HepG2 (cell line): ENCODE results near the gene PTPN3. TPM values are rescaled to one million over a fixed set of nuclear protein-coding genes. Genes with fewer than 3 reads are reported as not detected.

Source experiments
- ATAC-seq: fragments of 200-7000 bp; cut with Tn5 transposase; 3 replicates; pipeline ENCODE4 v1.9.1; 2020; ENCODE audit warnings: mild to moderate bottlenecking, moderate library complexity
- BruUV-seq: library from RNA; stranded (reverse); fragments of 400-500 nt; replicated peaks from 2 replicates; lab custom pipeline; 2021; lab: Mats Ljungman, UMichigan
- CTCF ChIA-PET: fragments of 300-600 bp; formaldehyde crosslinking; extraction: SDS; loops from one replicate; lab custom pipeline; 2021; ENCODE audit warnings: low total read pairs, inconsistent platforms, low intra/inter-chr PET ratio; lab: Yijun Ruan, JAX
- POLR2A ChIA-PET: fragments of 350-600 bp; sonication (Branson Sonifier 250); formaldehyde crosslinking; loops from one replicate; lab custom pipeline; 2020; ENCODE audit warnings: antibody characterized with exemption, inconsistent platforms; lab: Yijun Ruan, JAX
- DNase-seq: peaks from one replicate; pipeline ENCODE4 v3.0.0-alpha.2; 2015; ENCODE audit warnings: low spot score
- FAIRE-seq: peaks from 3 replicates; lab custom pipeline; 2011; peaks lifted over from hg19 to GRCh38; lab: Jason Lieb, UNC
- H2AFZ ChIP-seq: one replicate; pipeline ENCODE4 v1.6.1; 2011; ENCODE audit warnings: low read length, inconsistent platforms
- H3K27ac ChIP-seq: fragments of 300-600 bp; 3 replicates; pipeline ENCODE4 v1.8.0; 2011; ENCODE audit warnings: mixed run types, mild to moderate bottlenecking, mixed read lengths, low read length, inconsistent platforms; ENCODE audit not compliant: insufficient read depth; ENCODE audit errors: extremely low read length
- H3K27me3 ChIP-seq, 2 experiments: fragments of 200-600 bp in 1 of 2; 2 replicates in 1 of 2; 3 replicates in 1 of 2; pipeline versions ENCODE4 v1.6.0 to v1.8.0; 2011; ENCODE audit warnings: low read length in 2 of 2, mild to moderate bottlenecking in 2 of 2, moderate library complexity in 2 of 2, inconsistent platforms in 1 of 2; ENCODE audit not compliant: insufficient read depth in 2 of 2, control insufficient read depth in 1 of 2
- H3K36me3 ChIP-seq, 2 experiments: fragments of 200-600 bp in 1 of 2; replicated peaks in 1 of 2; 2 replicates in 1 of 2; 3 replicates in 1 of 2; pipeline versions ENCODE4 v1.5.1 to v1.8.0; 2011; ENCODE audit warnings: low read length in 2 of 2, inconsistent platforms in 1 of 2; ENCODE audit not compliant: insufficient read depth in 2 of 2, control insufficient read depth in 1 of 2
- H3K4me1 ChIP-seq: 2 replicates; pipeline ENCODE4 v1.5.1; 2012; ENCODE audit warnings: low read length, inconsistent platforms; ENCODE audit not compliant: insufficient read depth
- H3K4me2 ChIP-seq: 2 replicates; pipeline ENCODE4 v1.6.0; 2011; ENCODE audit warnings: low read depth, low read length, inconsistent platforms
- H3K4me3 ChIP-seq, 3 experiments: fragments of 200-600 bp in 1 of 3; sonication (generic), shearing (Covaris generic) in 1 of 3; replicated peaks in 1 of 3; 2 replicates each; pipeline ENCODE4 v1.5.1; 2011 to 2016; ENCODE audit warnings: low read length in 3 of 3, inconsistent platforms in 2 of 3, low read depth in 2 of 3, mild to moderate bottlenecking in 2 of 3, control low read depth in 1 of 3, mixed read lengths in 1 of 3; ENCODE audit not compliant: insufficient read depth in 1 of 3
- H3K79me2 ChIP-seq: one replicate; pipeline ENCODE4 v1.6.1; 2011; ENCODE audit warnings: low read length, inconsistent platforms; ENCODE audit not compliant: insufficient read depth
- H3K9ac ChIP-seq: 2 replicates; pipeline ENCODE4 v1.6.0; 2011; ENCODE audit warnings: mild to moderate bottlenecking, low read depth, low read length, inconsistent platforms; ENCODE audit not compliant: insufficient read depth
- H3K9me3 ChIP-seq: 2 replicates; pipeline ENCODE4 v1.5.1; 2012; ENCODE audit warnings: mild to moderate bottlenecking, low read length
- H4K20me1 ChIP-seq: 2 replicates; pipeline ENCODE4 v1.6.0; 2011; ENCODE audit warnings: inconsistent platforms, mild to moderate bottlenecking, low read length, moderate library complexity; ENCODE audit not compliant: insufficient read depth
- ARID3A ChIP-seq: IDR thresholded peaks from 2 replicates; pipeline ENCODE4 v1.6.1; 2012; ENCODE audit warnings: low read depth, low read length, improper control_type of control experiment
- BATF2 ChIP-seq: sonication (generic); formaldehyde crosslinking; IDR thresholded peaks from 2 replicates; pipeline ENCODE4 v1.8.0; 2022; ENCODE audit warnings: mild to moderate bottlenecking, missing genetic modification reagents, moderate library complexity
- HOXA3 ChIP-seq: sonication (generic); formaldehyde crosslinking; IDR thresholded peaks from 2 replicates; pipeline ENCODE4 v1.5.0; 2020; ENCODE audit warnings: missing genetic modification reagents
- RFXANK ChIP-seq: IDR thresholded peaks from 2 replicates; pipeline ENCODE4 v1.6.1; 2016
- WGBS: methylation state at CpG from one replicate; pipeline ENCODE4 v1.1.6; 2017; ENCODE audit warnings: low lambda C conversion rate; 5-methylcytosine and 5-hydroxymethylcytosine counted together
- in situ Hi-C: cut with HindIII; loops from 2 replicates; pipeline ENCODE4 v1.10.0; 2017; ENCODE audit warnings: low pct_unique_long_range_greater_than_20kb; ENCODE audit not compliant: extremely low pct_ligation_motif_present
- intact Hi-C: fragments of 100-400 bp; cut with micrococcal nuclease; formaldehyde crosslinking; loops from one replicate; pipeline ENCODE4 v1.10.0; 2022; ENCODE audit not compliant: unreplicated experiment
- polyA plus RNA-seq, 8 experiments: library from polyadenylated mRNA; depleted of rRNA in 3 of 8; stranded (reverse) in 7 of 8; unstranded in 1 of 8; fragments of >200 nt; fragmentation: Illumina TruSeq in 4 of 8; extraction: Trizol in 4 of 8; gene quantifications; 2 replicates each; pipeline versions ENCODE4 v1.2.1 to v1.2.3, GENCODE V29; 2011 to 2016; ENCODE audit warnings: low read depth in 4 of 8, missing spikeins in 1 of 8, mixed read lengths in 1 of 8; ENCODE audit not compliant: insufficient read depth in 1 of 8
- total RNA-seq, 5 experiments: library from RNA; depleted of rRNA; stranded (reverse); fragments of >200 nt; fragmentation: Illumina TruSeq; extraction: Trizol; gene quantifications; 2 replicates each; pipeline ENCODE4 v1.2.3, GENCODE V29; 2016; ENCODE audit warnings: low read depth in 1 of 5

PTPN3 gene
- total and polyA plus RNA-seq, 2 of the 13 experiments (the other 11 are each of a cell fraction or from before 2014, with no cell fraction given), result 5.6 to 20.5 TPM

GRCh38 chr9:109441296-109441695 lies 56.8 kb downstream of the PTPN3 start:
- no peaks in the 10 kb centered on the region for H4K20me1 ChIP-seq
- FAIRE-seq (peak; percentile 49), DNase-seq (peak; percentile 15)
- no peak overlapping the region for H3K9ac ChIP-seq
- peaks cover 16% of the 10 kb centered on the region for H3K4me1 ChIP-seq
- intact Hi-C loops, result no loop called here
- POLR2A ChIA-PET, result interaction anchor here (1.0 to 1.2 kb wide), 2 partner anchors 29 to 36 kb away, joined by 3 read pairs; no protein-coding TSS in a partner anchor
- WGBS, result 49% methylated on average over 3 of the region's 3 CpGs
- TF ChIP-seq ARID3A (0 out of 2 replicates have a peak, but pooled peaks have one; percentile 1), BATF2 (CRISPR knock-in tag) (no peak), HOXA3 (CRISPR knock-in tag) (no peak), RFXANK (CRISPR knock-in tag) (no peak)
- TF ChIP-seq, all 625 proteins: peak for 1
- Histone ChIP-seq H3K27ac (peak overlapping the region; percentile 54), H3K36me3 (peaks cover 3 to 4% of the 10 kb centered on the region in 2 experiments; a peak in 1 of 5 replicates), H3K27me3 (no peaks in the 10 kb centered on the region), H3K79me2 (no peaks in the 10 kb centered on the region), H3K9me3 (no peaks in the 10 kb centered on the region), H3K4me2 (no peak overlapping the region), H2AFZ (no peak overlapping the region), H3K4me3 (no peak overlapping the region)
- peak; percentile 80 for ATAC-seq
- in situ Hi-C loops, result loop anchor here (5.0 kb wide), 1 partner anchor 76 kb away; no protein-coding TSS in a partner anchor
- no TSS peak for BruUV-seq
- CTCF ChIA-PET, result interaction anchor here (1.1 to 2.7 kb wide), 3 partner anchors 28 to 119 kb away, joined by 3 to 42 read pairs (median 12); no protein-coding TSS in a partner anchor
